ENCODE measurements around the gene ZKSCAN3.
"Not testable (repeated sequence)": the region's sequence is repeated elsewhere in the genome, so short reads cannot be mapped to it uniquely, and the experiment has no call there.

ZKSCAN3 gene

DNA sequence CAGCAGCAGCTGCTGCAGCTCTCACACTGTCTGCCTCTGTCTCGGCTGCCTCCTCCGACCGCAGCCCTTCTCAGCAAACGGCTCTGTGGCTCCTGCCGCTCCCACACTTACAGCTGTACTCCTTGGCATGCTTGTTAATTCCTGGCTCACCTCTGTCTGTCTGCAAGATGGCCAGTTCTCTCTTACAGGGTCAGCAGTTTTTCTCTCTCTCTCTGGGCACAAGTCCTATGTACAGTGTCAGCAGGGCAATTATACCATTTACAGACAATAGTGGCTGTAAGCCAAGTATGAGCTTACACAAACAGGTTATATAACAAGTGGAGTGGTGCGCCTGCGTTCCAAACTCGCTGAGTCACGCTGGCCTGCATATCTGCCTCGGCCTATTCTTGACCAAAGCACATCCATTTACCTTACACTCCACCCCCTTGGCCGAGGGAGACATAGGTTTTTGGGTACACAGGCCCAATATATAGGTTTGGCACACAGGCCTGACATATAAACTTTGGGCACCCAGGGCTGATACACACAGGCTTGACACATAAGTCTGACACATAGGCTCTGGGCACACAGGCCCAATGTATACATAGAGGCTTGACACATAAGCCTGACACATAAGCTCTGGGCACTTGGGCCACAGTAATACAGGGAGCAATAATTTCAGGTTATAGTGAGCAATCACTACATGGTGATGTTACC, 4.4 kb downstream of the ZKSCAN3 start:
- peak in 1 of 2 experiments; percentile 78 for DNase-seq (ENCODE audit: low read depth in 1 of 2, low spot score in 1 of 2)

DNA sequence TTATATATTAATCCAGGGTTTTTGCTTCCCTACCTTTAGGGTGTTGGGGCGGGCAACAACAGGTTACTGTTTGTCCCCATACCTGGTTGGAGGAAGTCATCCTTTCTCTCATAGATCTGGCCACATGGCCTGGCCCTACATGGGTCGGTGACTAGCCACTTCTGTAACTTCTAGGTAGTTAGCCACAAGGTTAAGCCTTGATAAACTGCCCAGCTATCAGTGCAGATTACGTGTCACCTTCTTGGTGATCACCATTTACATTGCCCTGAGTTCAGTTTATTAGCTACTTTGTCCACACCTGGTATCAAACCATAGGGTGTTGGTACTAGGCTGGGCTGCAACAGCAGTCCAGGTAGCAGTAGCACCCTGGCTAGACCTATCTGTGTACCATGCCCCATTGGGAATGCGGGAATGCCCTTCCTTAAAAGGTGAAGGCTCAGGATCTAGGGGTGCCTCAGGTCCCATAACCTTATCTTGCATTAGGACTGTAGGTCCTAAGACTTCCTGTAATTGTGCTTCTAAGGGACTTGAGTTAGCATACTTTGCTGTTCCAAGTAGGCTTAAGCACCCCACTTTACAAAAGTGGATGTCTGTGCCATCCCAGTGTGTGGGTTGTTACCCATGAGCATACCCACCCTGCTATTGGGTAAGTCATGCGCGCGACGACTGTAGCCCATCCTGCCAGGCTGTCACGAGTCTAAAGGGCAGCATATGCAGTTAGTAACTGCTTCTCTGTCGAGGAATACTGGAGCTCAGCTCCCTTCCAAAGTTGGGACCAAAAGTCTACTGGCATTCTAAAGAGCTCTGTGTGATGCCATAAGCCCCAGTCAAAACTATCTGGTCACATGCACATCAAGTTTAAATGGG, 5.2 kb downstream of the ZKSCAN3 start:
- TF ChIP-seq SPI1 (IDR thresholded peaks at IDR 0.05; ENCODE audit: borderline replicate concordance, low read depth) = no peak

More for the DNA sequence above, 4.4 kb downstream of the ZKSCAN3 start:
- Histone ChIP-seq H3K4me3 (replicated peaks; ENCODE audit: insufficient read depth, low read length) (no peak overlapping the region), H3K27me3 (ENCODE audit: insufficient read depth, poor library complexity, severe bottlenecking) (no peaks in the 10 kb centered on the region), H3K27ac (replicated peaks) (peak overlapping the region; percentile 80)
- no peak for TF ChIP-seq GABPA (IDR thresholded peaks at IDR 0.05; ENCODE audit: low read depth)

DNA sequence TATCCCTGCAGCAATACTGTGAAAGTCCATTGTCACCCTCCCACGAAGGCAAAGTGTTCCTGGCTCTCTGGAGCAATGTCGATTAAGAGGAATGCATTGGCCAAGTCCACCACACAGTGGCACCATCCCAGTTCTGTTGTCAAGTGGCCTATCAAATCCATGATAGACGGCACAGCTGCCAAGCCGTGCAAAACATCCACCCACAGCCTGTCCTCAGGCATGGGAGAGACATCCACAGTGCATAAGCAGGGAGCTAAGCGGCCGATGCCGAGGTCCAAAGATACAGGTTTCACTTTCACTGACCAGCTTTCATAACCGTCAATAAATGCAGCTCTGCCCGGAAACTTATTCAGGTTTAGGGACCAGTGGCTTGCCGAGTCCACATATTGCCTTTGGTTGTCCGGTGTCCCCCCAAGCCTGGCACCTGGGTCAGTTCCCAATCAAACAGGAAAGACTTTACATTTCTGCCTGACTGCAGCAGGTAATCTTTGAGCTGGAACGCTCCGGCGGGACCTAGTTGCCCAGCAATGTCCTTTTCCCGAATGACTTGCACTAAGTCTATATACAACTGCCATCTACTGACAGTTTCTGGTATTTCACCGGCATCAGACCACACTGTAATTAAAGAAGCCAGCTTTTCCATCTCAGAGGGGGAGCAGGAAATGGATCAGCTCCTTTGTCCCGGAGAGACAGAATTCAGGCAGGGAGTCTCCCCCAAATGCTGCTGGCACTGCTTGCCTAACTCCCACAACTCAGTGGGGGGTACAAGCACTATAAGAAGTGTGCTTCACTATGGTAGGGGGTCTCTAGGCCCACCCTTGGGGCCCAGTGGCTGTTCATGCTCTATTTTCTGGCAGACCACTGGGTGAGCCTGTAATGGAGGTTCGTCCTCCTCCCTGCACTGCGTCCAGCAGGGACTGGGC, 6.3 kb downstream of the ZKSCAN3 start:
- Histone ChIP-seq H3K27me3 (ENCODE audit: insufficient read depth, poor library complexity, severe bottlenecking) (no peaks in the 10 kb centered on the region), H3K4me3 (replicated peaks; ENCODE audit: insufficient read depth, low read length) (peak overlapping the region; percentile 68), H3K27ac (replicated peaks) (peak overlapping the region; percentile 80)
- DNase-seq (ENCODE audit: low read depth in 1 of 2, low spot score in 1 of 2) = peak; percentile 61 to 80
- TF ChIP-seq SPI1 (IDR thresholded peaks at IDR 0.05; ENCODE audit: borderline replicate concordance, low read depth) = no peak
- TF ChIP-seq, protein P1, sequence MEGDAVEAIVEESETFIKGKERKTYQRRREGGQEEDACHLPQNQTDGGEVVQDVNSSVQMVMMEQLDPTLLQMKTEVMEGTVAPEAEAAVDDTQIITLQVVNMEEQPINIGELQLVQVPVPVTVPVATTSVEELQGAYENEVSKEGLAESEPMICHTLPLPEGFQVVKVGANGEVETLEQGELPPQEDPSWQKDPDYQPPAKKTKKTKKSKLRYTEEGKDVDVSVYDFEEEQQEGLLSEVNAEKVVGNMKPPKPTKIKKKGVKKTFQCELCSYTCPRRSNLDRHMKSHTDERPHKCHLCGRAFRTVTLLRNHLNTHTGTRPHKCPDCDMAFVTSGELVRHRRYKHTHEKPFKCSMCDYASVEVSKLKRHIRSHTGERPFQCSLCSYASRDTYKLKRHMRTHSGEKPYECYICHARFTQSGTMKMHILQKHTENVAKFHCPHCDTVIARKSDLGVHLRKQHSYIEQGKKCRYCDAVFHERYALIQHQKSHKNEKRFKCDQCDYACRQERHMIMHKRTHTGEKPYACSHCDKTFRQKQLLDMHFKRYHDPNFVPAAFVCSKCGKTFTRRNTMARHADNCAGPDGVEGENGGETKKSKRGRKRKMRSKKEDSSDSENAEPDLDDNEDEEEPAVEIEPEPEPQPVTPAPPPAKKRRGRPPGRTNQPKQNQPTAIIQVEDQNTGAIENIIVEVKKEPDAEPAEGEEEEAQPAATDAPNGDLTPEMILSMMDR (IDR thresholded peaks at IDR 0.05; ENCODE audit: insufficient read depth, low read length) = peak; percentile 70

More for the DNA sequence above, 5.2 kb downstream of the ZKSCAN3 start:
- Histone ChIP-seq H3K27ac (replicated peaks) (peak overlapping the region; percentile 80), H3K4me3 (replicated peaks; ENCODE audit: insufficient read depth, low read length) (no peak overlapping the region; the same call in 1 of the 2 replicates), H3K27me3 (ENCODE audit: insufficient read depth, poor library complexity, severe bottlenecking) (no peaks in the 10 kb centered on the region)
- DNase-seq (ENCODE audit: low read depth in 1 of 2, low spot score in 1 of 2) = no peak

DNA sequence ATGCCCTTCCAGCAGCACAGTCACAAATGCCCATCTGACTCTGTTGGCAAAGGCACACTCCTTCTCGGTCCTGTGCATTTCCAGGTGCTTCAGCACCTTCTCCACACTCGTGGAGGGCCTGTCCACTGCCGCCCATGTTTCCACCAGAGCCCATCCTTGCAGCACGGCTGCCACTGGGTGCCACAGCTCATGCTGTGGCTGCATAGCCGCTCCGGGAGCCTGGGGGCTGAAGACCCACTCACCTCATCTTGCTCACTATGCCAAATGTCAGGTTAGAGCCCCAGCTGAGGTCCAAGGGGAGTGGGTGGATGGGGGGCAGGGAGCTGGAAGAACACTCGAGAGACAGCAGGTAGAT, 6.9 kb downstream of the ZKSCAN3 start:
- Histone ChIP-seq H3K4me3 (replicated peaks; ENCODE audit: insufficient read depth, low read length) (no peak overlapping the region), H3K27me3 (ENCODE audit: insufficient read depth, poor library complexity, severe bottlenecking) (no peaks in the 10 kb centered on the region), H3K27ac (replicated peaks) (peak overlapping the region; percentile 80)
- TF ChIP-seq, protein P1 (IDR thresholded peaks at IDR 0.05; ENCODE audit: insufficient read depth, low read length) = no peak
- TF ChIP-seq SPI1 (IDR thresholded peaks at IDR 0.05; ENCODE audit: borderline replicate concordance, low read depth) (no peak), GABPA (IDR thresholded peaks at IDR 0.05; ENCODE audit: low read depth) (no peak), POLR2AphosphoS5 (IDR thresholded peaks at IDR 0.05; ENCODE audit: low read depth) (no peak)
- TF ChIP-seq, protein P2, sequence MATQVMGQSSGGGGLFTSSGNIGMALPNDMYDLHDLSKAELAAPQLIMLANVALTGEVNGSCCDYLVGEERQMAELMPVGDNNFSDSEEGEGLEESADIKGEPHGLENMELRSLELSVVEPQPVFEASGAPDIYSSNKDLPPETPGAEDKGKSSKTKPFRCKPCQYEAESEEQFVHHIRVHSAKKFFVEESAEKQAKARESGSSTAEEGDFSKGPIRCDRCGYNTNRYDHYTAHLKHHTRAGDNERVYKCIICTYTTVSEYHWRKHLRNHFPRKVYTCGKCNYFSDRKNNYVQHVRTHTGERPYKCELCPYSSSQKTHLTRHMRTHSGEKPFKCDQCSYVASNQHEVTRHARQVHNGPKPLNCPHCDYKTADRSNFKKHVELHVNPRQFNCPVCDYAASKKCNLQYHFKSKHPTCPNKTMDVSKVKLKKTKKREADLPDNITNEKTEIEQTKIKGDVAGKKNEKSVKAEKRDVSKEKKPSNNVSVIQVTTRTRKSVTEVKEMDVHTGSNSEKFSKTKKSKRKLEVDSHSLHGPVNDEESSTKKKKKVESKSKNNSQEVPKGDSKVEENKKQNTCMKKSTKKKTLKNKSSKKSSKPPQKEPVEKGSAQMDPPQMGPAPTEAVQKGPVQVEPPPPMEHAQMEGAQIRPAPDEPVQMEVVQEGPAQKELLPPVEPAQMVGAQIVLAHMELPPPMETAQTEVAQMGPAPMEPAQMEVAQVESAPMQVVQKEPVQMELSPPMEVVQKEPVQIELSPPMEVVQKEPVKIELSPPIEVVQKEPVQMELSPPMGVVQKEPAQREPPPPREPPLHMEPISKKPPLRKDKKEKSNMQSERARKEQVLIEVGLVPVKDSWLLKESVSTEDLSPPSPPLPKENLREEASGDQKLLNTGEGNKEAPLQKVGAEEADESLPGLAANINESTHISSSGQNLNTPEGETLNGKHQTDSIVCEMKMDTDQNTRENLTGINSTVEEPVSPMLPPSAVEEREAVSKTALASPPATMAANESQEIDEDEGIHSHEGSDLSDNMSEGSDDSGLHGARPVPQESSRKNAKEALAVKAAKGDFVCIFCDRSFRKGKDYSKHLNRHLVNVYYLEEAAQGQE (IDR thresholded peaks at IDR 0.05; ENCODE audit: insufficient replicate concordance, low read depth) = no peak
- no peak for DNase-seq (ENCODE audit: low read depth in 1 of 2, low spot score in 1 of 2)

DNA sequence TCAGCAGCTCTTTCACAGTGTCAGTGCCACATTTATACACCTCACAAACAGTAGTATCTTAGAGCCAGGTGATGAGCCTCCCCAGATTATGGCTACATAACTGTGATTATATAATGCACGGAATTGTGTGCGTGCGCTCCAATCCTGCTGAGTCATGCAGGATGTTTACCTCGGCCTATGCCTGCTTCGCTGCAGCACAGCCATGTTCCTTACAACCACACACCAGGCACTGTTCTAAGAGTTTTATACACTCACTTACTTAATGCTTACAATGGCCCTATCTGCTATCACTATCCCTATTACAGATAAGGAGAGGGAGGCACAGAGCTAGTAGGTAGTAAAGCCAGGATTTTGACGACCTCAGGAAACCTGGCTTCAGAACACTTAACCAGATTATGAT, 7.3 kb downstream of the ZKSCAN3 start:
- DNase-seq (ENCODE audit: low read depth in 1 of 2, low spot score in 1 of 2) = no peak
- Histone ChIP-seq H3K4me3 (replicated peaks; ENCODE audit: insufficient read depth, low read length) (no peak overlapping the region), H3K27ac (replicated peaks) (peak overlapping the region; percentile 80; the same call in 1 of the 2 replicates), H3K27me3 (ENCODE audit: insufficient read depth, poor library complexity, severe bottlenecking) (no peaks in the 10 kb centered on the region)
- TF ChIP-seq, protein P2 (IDR thresholded peaks at IDR 0.05; ENCODE audit: insufficient replicate concordance, low read depth) = no peak
- TF ChIP-seq, protein P1 (IDR thresholded peaks at IDR 0.05; ENCODE audit: insufficient read depth, low read length) = no peak
- TF ChIP-seq POLR2AphosphoS5 (IDR thresholded peaks at IDR 0.05; ENCODE audit: low read depth) (no peak), GABPA (IDR thresholded peaks at IDR 0.05; ENCODE audit: low read depth) (no peak), SPI1 (IDR thresholded peaks at IDR 0.05; ENCODE audit: borderline replicate concordance, low read depth) (no peak)

DNA sequence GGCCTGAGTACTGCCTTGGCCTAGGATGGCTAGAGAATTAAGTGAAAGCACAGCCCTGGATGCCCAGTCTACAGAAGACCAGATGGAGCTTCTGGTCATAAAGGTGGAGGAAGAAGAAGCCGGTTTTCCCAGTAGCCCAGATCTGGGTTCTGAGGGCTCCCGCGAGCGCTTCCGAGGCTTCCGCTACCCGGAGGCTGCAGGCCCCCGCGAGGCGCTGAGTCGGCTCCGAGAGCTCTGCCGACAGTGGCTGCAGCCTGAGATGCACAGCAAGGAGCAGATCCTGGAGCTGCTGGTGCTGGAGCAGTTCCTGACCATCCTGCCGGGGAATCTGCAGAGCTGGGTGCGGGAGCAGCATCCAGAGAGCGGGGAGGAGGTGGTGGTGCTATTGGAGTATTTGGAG, 9.8 kb downstream of the ZKSCAN3 start:
- not testable (repeated sequence) for H3K27ac ChIP-seq (replicated peaks); DNase-seq (ENCODE audit: low read depth in 1 of 2, low spot score in 1 of 2)

More for the DNA sequence above, 9.8 kb downstream of the ZKSCAN3 start:
- not testable (repeated sequence) for H3K27me3 ChIP-seq (ENCODE audit: insufficient read depth, poor library complexity, severe bottlenecking); H3K4me3 ChIP-seq (replicated peaks; ENCODE audit: insufficient read depth, low read length)

All from HL-60 (cell line).